Central memory CD8-positive, alpha-beta T cell (primary cell): ENCODE measurements around the gene NKG7.

ENCODE experiments used
- ATAC-seq: fragments of 150-1000 bp; cut with Tn5 transposase; replicated peaks from 2 replicates; pipeline ENCODE4 v1.10.0; 2022; ENCODE audit warnings: mild to moderate bottlenecking, moderate FRiP score, moderate number of reproducible peaks; ENCODE audit not compliant: poor library complexity, severe bottlenecking; ENCODE audit errors: extremely low read depth
- DNase-seq, 2 donors: peaks; one replicate each; pipeline ENCODE4 v3.0.0; 2021; ENCODE audit warnings: low spot score in 2 of 2
- H3K27ac Mint-ChIP-seq: one replicate; pipeline ENCODE4 v1.8.0; 2022; ENCODE audit warnings: low read depth, mild to moderate bottlenecking, moderate library complexity, mixed read lengths
- H3K27me3 Mint-ChIP-seq: one replicate; pipeline ENCODE4 v1.8.0; 2022; ENCODE audit warnings: mixed read lengths
- H3K36me3 Mint-ChIP-seq: one replicate; pipeline ENCODE4 v1.8.0; 2022; ENCODE audit warnings: mild to moderate bottlenecking, moderate library complexity, mixed read lengths; ENCODE audit not compliant: insufficient read depth
- H3K4me1 Mint-ChIP-seq: one replicate; pipeline ENCODE4 v1.8.0; 2022; ENCODE audit warnings: mixed read lengths
- H3K4me3 Mint-ChIP-seq: one replicate; pipeline ENCODE4 v1.8.0; 2022; ENCODE audit warnings: mild to moderate bottlenecking, moderate library complexity, mixed read lengths
- H3K9me3 Mint-ChIP-seq: one replicate; pipeline ENCODE4 v1.8.0; 2022; ENCODE audit warnings: mixed read lengths

Gene NKG7

GRCh38 chr19:51365965-51366388 lies 6.5 kb downstream of the NKG7 start, which contains the start of gene ETFB:
ETFB (minus strand) TSS chr19:51366388; CDS start chr19:51366326, 62 bp downstream.
- no peaks in the 10 kb centered on the region for H3K9me3 Mint-ChIP-seq
- peaks cover 30% of the 10 kb centered on the region for H3K36me3 Mint-ChIP-seq
- ATAC-seq (no peak), DNase-seq (no peak)
- peak within 1 kb of the TSS; percentile 88 for H3K4me3 Mint-ChIP-seq
- no peaks in the 10 kb centered on the region for H3K27me3 Mint-ChIP-seq
- H3K4me1 Mint-ChIP-seq: peaks cover 63% of the 10 kb centered on the region
- peak within 1 kb of the TSS; percentile 94 for H3K27ac Mint-ChIP-seq

DNA sequence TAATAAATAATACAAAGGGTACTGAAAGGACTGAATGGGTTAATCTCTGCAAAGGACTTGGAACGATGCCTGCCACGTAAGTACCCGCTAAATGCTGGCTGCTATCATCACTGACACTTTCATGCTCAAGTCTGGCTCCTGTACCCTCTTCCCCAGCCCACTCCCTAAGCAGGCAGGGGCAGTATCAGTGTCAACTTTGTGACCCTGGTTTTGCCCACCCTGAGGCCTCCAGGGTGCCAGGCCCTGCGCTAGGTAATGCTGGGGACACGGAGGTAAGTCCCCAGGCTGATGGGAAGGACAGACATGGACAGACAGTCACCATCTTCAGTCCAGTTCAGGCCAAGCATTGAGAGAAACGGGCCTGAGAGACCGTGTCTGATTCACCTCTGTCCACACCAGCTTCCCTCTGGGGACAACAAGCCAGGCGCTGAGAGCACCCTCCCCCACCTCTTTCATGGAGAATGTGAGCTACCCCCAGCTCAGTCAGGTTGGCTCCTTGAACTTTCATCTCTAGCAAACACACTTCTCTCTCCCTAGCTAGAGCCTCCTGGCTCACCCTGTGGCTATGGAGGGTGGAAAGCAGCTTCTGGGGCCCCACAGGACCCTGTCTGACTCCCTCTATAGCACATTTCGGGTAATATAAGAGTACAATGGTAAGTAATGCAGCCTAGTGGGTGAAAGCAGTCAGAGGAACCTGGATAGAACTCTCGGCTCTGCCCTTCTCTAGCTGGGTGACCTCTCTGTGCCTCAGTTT lies 7.1 kb downstream of the NKG7 start:
- Mint-ChIP-seq H3K27ac (peak overlapping the region; percentile 94), H3K4me1 (peaks cover 57% of the 10 kb centered on the region), H3K4me3 (peak overlapping the region; percentile 88), H3K9me3 (no peaks in the 10 kb centered on the region), H3K36me3 (peaks cover 29% of the 10 kb centered on the region), H3K27me3 (no peaks in the 10 kb centered on the region)
- DNase-seq (no peak), ATAC-seq (no peak)

DNA sequence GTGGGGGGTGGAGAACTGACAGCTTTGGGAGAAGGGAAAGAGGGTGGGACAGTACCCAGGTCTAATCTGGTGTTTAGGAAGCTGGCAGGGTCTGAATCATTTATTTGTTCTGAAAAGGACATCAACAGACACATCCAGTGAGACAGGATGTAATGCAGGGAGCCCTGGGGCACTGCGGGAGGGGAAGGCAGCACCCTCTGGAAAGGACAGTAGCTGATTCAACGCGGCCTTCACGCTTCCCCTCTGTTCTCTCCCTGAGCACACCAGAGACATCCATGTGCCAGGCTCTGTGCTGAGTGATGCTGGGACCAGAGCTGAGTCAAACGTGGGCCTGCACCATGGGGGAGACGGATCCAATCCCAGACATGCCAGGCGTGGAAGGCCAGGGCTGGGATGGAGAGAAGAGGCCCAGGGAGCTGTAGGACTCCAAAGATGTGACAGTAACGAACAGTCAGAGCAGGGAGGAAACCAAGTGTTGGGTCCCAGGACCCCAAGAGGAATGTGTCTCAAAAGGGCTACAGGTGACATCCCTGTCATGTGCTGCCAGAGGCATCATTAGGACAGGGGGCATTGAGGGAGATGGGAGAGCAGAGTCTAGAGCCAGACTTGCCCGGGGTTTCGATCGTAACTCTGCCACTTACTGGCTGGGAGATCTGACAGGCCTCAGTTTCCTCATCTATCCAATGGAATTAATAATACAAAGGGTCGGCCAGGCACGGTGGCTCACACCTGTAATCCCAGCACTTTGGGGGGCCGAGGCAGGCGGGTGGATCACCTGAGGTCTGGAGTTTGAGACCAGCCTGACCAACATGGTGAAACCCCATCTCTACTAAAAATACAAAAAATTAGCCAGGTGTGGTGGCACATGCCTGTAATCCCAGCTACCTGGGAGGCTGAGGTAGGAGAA lies 8.0 kb downstream of the NKG7 start:
- peaks cover 28% of the 10 kb centered on the region for H3K36me3 Mint-ChIP-seq
- H3K9me3 Mint-ChIP-seq: no peaks in the 10 kb centered on the region
- peaks cover 51% of the 10 kb centered on the region for H3K4me1 Mint-ChIP-seq
- H3K27ac Mint-ChIP-seq: peak overlapping the region; percentile 34
- no peak for ATAC-seq
- no peaks in the 10 kb centered on the region for H3K27me3 Mint-ChIP-seq
- no peak for DNase-seq
- peak overlapping the region; percentile 8 for H3K4me3 Mint-ChIP-seq

- Mint-ChIP-seq H3K4me1 (peaks cover 47% of the 10 kb centered on the region), H3K27ac (no peak overlapping the region), H3K9me3 (no peaks in the 10 kb centered on the region), H3K36me3 (peaks cover 8% of the 10 kb centered on the region), H3K4me3 (no peak overlapping the region), H3K27me3 (no peaks in the 10 kb centered on the region)
- ATAC-seq (no peak), DNase-seq (no peak)
Observed at GRCh38 chr19:51361239-51361638, 11.2 kb downstream of the NKG7 start.

DNA sequence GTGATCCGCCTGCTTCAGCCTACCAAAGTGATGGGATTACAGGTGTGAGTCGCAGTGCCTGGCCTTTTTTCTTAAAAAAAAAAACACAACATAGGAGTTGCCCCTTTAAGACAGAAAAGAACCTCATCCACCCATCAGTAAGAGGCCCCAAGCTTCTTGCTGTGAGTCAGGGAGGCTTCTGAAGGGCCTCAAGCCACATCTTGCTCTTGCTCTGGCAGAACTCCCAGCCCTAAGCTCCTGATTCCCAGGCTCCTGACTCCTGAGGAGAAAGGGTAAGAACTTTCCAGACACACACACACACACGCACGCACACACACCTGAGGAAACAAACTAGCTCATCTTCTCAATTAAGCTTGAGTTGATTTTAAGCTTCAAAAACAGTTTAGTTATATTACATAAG lies 13.2 kb downstream of the NKG7 start:
- ATAC-seq (no peak), DNase-seq (no peak)
- Mint-ChIP-seq H3K9me3 (no peaks in the 10 kb centered on the region), H3K36me3 (peaks cover 5% of the 10 kb centered on the region), H3K27ac (no peak overlapping the region), H3K27me3 (no peaks in the 10 kb centered on the region), H3K4me3 (no peak overlapping the region), H3K4me1 (peaks cover 32% of the 10 kb centered on the region)

DNA sequence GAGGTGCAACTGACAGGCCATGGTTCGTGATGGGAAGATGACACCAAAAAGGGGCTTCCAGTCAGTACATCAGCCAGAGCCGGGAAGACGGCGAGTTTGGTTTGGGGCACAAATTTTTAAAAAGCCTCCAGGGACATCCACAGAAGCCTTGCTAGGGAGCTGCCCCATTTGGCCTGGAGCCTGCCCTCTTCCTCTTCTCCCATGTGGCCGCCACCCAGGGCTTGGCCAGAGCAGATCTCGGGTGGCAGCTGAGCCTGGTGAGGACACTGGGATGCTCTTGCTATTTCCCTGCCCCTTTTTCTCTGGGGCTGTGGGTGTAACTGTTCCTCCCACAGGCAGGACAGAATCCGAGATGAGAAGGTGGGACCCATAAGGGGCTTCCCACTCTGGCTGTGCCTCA lies 14.5 kb downstream of the NKG7 start:
- H3K4me3 Mint-ChIP-seq: no peak overlapping the region
- H3K27ac Mint-ChIP-seq: peak overlapping the region; percentile 61
- no peaks in the 10 kb centered on the region for H3K9me3 Mint-ChIP-seq
- DNase-seq (no peak), ATAC-seq (no peak)
- H3K27me3 Mint-ChIP-seq: no peaks in the 10 kb centered on the region
- H3K36me3 Mint-ChIP-seq: peaks cover 5% of the 10 kb centered on the region
- H3K4me1 Mint-ChIP-seq: peaks cover 19% of the 10 kb centered on the region

DNA sequence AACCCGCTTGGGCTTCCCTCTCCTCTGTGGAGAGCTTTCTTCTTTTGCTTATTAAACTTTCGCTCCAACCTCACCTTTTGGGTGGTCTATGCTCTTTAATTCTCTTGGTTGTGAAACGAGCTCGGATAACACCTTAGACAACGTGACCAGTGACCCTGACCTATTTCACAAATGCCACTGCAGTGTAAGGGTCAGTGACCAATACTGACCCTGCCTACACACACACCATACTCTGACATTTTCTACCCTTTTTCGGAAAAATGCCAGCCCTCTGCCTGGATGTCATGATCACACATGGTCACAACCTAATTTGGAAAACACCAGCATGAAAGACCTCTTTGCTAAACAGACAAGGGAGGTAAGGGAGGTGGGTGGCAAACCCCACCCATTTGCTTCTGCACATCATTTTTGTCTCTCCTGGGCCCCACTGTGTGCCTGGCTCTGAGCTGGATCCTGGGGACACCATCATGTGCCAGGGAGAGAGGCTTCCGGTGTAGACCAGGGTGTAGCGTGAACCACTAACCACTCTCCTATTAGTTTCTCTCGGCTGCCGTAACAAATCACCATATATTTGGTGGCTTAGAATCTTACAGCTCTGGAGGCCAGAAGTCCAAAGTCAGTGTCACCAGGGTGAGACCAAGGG lies 16.2 kb downstream of the NKG7 start:
- H3K9me3 Mint-ChIP-seq: no peaks in the 10 kb centered on the region
- H3K27ac Mint-ChIP-seq: no peak overlapping the region
- H3K27me3 Mint-ChIP-seq: no peaks in the 10 kb centered on the region
- H3K36me3 Mint-ChIP-seq: peaks cover 5% of the 10 kb centered on the region
- DNase-seq (no peak), ATAC-seq (no peak)
- H3K4me1 Mint-ChIP-seq: peaks cover 22% of the 10 kb centered on the region
- H3K4me3 Mint-ChIP-seq: no peak overlapping the region

- Mint-ChIP-seq H3K9me3 (no peaks in the 10 kb centered on the region), H3K27ac (no peak overlapping the region), H3K4me3 (peak overlapping the region; percentile 8), H3K27me3 (no peaks in the 10 kb centered on the region), H3K4me1 (peaks cover 22% of the 10 kb centered on the region), H3K36me3 (peaks cover 11% of the 10 kb centered on the region)
- peak; percentile 46 for ATAC-seq
- no peak for DNase-seq
Observed at GRCh38 chr19:51354742-51355148, 17.7 kb downstream of the NKG7 start.

DNA sequence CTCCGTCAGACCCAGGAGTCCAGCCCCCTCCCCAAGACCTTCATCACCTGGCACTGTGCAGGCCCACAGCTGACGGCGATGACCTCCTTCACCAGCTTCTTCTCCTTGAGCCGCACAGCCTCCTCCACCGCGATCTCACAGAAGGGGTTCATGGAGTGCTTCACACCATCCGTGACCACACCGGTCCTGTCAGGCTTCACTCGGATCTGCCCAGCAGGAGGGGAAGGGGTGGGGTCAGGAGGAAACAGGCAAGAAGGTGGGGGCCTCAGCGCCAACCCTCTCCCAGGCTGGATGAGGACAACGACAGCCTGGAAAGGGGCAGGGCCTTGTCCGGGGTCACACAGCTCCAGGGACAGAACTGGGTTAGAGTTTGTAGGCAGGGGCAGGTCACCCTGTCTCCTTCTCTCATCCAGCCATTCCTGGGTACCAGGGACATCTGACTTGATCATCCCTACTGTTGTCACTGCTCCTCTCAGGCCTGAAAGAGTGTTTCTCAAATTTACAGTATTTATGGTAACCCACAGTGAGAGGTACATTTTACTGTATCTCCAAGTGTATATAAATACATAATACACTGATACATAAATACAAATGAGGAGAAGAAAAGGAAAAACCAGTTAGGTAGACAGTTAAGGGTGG lies 18.2 kb downstream of the NKG7 start:
- H3K4me3 Mint-ChIP-seq: no peak overlapping the region
- H3K27ac Mint-ChIP-seq: peak overlapping the region; percentile 70
- H3K4me1 Mint-ChIP-seq: peaks cover 22% of the 10 kb centered on the region
- peaks cover 12% of the 10 kb centered on the region for H3K36me3 Mint-ChIP-seq
- no peaks in the 10 kb centered on the region for H3K27me3 Mint-ChIP-seq
- ATAC-seq (no peak), DNase-seq (no peak)
- H3K9me3 Mint-ChIP-seq: no peaks in the 10 kb centered on the region

- DNase-seq: no peak
- Mint-ChIP-seq H3K4me3 (no peak overlapping the region), H3K27me3 (no peaks in the 10 kb centered on the region), H3K36me3 (peaks cover 12% of the 10 kb centered on the region), H3K27ac (peak overlapping the region; percentile 57), H3K9me3 (no peaks in the 10 kb centered on the region), H3K4me1 (peaks cover 20% of the 10 kb centered on the region)
- ATAC-seq: no peak
Observed at GRCh38 chr19:51352783-51353360, 19.6 kb downstream of the NKG7 start.

DNA sequence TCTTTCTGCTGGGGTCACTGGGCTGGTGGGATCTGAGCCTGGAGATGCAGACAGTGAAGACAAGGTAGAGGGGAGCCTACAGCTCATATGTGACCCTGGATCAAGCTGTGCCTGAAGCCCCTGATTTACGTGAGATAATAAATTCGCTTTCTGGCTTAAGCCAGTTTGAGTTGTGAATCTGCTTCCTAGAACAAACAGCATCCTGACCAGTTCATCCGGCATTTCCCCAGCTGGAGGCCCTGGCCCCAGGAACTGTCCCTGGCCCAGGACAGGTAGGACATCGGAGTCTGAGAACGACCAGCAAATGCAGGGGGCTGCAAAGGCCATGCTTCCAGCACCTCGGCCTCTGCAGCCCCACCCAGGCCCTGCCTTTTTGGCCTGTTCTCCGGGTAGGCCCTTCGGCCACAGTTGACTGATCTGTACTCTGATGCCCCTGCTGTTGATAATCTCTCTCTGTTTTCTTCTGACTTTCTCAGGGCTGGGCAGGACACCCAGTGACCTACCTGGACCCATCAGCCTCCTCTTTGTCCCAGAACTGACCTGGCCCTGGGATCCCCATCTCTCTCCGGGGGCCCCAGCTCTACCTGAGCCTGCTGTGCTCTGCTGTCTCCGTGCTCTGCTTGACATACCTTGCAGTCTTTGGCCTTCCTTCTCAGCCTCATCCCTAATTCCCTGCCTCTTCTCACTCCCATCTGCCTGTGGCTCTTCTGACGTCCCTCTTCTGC lies 21.0 kb downstream of the NKG7 start:
- peaks cover 12% of the 10 kb centered on the region for H3K36me3 Mint-ChIP-seq
- H3K27me3 Mint-ChIP-seq: no peaks in the 10 kb centered on the region
- H3K4me3 Mint-ChIP-seq: no peak overlapping the region
- peak overlapping the region; percentile 57 for H3K27ac Mint-ChIP-seq
- no peaks in the 10 kb centered on the region for H3K9me3 Mint-ChIP-seq
- DNase-seq: no peak
- H3K4me1 Mint-ChIP-seq: peaks cover 11% of the 10 kb centered on the region
- no peak for ATAC-seq
